Endometrial microvascular endothelial cells (primary cell): ENCODE results near the gene ANKRD11. TPM values are rescaled to one million over a fixed set of nuclear protein-coding genes. Genes with fewer than 3 reads are reported as not detected.
"Not testable (repeated sequence)": the region's sequence is repeated elsewhere in the genome, so short reads cannot be mapped to it uniquely, and the experiment has no call there.

Experiments
- in situ Hi-C: cut with HindIII; loops from 2 replicates; pipeline ENCODE4 v1.10.0; 2017; ENCODE audit warnings: low sequenced_read_pairs, low pct_unique_long_range_greater_than_20kb; ENCODE audit errors: inconsistent ontology term
- total RNA-seq: library from RNA; depleted of rRNA; stranded (reverse); fragments of >200 nt; gene quantifications from one replicate; pipeline ENCODE4 v1.2.3, GENCODE V29; 2015; ENCODE audit errors: inconsistent ontology term

The ANKRD11 gene
- total RNA-seq, 1 donor from 2014 or later, result 72.5 TPM

DNA sequence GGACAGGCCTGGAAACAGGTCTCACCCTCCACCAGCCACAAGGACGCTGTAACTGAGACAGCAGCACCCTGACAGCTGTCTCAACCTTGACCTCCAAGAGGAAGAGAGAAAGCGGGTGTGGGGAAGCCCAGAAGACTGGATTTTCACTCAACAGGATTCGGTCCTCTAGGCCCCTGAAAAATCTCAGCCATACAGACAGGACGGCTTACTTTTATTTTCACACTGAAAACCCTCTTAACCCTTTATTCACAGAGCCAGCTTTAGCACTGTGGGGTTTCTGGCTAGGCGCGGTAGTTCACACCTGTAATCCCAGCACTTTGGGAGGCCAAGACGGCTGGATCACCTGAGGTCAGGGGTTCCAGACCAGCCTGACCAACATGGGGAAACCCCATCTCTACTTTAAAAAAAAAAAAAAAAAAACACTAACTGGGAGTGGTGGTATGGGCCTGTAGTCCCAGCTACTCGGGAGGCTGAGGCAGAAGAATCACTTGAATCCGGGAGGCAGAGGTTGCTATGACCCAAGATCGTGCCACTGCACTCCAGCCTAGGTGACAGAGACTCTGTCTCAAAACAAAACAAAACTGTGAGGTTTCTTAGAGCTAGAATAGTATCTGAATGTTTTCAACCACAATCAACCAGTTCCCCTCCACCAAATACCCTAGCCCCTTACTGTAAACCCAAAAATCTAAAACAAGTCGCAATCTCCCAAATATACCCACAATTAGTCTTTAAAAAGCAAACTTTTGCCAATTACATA is 5.3 kb downstream of the ANKRD11 start:
- in situ Hi-C loops, result no loop called here

DNA sequence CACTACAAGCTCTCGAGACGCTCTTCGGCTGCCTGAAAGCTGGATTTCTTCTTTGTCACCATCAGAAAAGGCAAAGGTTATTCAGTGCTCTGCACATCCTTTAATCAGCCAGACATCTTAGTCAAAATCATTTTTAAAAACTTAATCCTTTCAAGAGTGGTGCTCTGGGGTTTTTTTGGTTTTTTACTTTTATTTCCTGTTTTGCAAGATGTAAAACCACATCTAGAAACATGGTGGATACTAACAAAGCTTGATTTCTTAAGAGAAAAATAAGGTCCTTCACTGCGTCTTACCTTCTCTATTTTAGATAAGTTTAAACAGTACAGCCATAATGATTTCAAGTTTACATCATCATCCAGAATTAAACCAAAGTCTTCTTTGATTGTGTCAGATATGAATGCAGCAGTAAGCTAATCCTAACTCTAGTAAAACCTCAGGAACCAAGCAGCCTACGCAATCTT is 6.3 kb downstream of the ANKRD11 start:
- in situ Hi-C loops, result no loop called here

DNA sequence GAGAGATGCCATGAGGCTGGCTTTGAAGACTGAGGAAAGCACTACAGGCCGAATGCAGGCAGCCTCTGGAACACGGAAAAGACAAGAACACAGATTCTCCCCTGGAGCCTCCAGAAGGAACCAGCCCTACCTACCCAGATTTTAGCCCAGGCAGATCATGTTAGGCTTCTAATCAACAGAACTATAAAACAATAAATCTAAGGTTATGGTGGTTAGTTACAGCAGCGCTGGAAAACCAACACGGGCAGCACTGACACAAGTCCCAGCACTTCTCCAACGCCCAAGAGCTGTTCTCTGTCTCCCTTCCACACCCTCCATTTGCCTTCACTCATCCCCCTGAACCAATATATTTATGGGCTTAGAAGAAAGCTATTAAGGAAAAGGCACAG is 7.5 kb downstream of the ANKRD11 start:
- in situ Hi-C loops, result no loop called here

DNA sequence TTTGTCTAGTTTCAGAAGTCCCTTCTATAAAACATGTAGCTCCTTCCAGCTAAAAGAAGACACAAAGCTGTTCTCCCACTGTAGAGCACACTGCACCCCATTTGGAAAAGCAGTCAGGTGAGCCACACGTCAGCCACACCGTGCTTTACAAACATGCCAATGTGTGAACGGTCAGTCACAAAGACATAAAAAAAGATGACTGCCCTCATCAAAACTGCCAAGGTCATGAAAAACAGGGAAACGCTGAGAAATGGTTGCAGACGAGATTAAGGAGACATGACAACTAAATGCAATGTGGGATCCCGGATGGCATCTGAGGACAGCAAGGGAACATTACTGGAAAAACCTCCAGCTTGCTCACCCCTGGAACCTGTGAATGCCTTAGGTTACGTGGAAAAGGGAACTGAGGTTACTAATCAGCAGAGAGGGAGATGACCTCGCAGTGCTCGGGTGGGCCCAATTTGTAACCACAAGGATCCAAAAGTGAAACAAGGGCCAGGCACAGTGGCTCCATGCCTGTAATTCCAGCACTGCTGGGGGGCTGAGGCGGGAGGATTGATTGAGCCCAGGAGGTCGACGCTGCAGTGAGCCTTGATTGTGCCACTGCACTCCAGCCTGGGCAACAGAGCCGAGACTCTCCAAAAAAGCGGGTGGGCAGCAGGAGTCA is 8.1 kb downstream of the ANKRD11 start:
- in situ Hi-C loops, result no loop called here

DNA sequence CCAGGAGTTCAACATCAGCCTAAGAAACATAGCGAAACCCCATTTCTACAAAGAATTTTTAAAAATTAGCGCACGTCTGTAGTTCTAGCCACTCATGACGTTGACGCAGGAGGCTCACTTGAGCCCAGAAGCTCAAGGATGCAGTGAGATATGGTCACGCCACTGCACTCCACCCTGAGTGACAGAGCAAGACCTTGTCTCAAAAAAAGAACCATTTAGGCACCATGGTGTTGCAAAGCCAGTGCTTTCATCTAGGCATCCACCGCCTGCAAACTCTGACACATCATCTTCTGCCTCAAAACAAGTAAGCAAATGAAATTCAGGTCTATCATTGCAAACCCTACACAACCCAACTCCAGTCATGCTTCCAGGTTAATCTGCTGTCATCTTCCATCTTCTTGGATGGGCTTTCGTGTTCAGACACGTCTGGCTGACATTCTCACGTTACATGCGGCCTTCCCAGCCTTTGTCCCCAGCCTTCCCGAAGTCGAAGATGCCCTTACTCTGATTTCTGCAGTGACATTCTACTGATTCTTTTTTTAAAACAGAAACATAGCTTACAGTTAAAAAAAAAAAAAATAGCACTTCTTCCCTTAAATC is 8.9 kb downstream of the ANKRD11 start:
- in situ Hi-C loops, result no loop called here

DNA sequence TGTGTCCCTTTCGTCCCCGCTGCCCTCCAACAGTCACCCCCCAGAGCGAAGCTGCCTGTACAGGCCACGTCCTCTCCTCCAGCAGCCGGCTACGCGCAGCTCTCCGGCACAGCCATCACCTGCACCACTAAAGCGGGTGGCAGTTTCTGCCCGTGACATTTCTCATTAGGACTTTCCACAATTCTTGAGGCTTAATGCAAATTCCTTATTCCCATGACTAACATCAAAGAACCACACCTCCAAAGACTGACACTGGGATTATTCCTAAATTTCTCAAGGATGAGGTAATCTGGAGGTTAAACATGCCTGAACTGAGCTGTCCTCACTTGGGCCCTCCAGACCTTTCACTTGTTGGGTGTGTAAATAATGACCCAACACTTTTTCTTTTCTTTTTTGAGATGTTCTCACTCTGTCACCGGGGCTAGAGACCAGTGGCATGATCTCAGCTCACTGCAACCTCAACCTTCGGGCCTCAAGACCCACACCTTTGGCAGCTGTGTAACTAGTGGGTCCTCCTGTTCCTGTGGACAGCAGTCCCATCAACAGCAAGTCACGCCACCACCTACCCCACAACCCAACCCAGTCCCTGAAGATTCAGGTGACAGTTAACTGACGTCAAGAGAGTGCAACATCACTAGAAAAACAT is 11.7 kb downstream of the ANKRD11 start:
- in situ Hi-C loops, result no loop called here

DNA sequence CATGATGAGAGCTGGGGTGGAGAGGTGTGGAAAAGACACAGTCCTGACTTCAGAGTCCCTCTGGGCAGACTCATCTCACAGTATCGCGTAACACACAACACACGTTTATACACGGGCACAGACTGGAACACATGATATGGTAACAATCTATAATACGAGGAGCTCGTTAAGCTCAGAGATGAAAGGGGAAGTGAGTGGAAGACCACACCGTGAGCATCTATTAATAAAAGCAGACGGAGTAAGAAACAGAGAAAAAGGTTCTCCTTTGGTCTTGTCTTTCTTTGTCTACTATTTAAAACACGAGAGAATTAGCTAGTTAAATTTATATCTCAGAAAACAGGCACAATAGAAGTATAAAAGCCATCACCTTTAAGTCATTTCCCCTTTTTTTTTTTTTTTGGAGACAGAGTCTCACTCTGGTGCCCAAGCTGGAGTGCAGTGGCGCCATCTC is 13.5 kb downstream of the ANKRD11 start:
- in situ Hi-C loops, result no loop called here

DNA sequence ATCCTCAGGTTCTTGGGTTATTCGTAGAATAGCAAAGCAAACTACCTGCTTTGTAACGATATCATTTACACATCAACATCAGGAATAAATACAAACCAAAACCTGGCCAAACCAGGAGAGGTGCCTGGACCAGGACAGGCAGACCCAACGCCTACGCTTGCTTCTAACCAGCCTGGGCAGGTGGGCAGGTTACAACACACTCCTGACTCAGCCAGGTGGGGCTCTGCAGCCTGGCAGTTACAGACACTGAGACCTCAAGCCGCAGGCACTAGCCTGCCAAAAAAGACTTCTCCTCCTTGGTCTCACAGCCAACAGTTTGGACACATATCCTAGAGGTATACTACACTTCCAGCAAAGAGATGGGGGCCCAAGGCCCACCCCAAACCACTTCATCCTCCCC is 14.0 kb downstream of the ANKRD11 start:
- in situ Hi-C loops, result no loop called here

DNA sequence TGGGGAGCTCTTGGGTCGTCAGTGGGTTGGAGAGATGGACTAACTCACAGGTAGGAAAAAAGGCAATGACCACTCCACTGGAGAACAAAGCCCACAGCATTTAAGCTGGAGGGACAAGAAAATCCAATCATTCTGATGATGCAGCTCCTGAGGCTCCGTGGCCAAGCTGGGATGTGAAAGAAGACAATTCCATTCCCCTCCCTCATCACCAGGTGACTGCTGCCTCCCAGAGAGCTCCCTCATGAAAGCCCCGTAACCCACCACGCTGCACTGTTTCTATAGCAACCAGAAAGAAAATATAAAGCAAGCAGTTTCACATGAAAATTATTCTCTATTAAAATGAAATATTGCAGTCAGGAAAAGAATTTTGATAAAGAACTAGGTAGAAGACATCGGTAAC is 15.2 kb downstream of the ANKRD11 start:
- in situ Hi-C loops, result no loop called here

DNA sequence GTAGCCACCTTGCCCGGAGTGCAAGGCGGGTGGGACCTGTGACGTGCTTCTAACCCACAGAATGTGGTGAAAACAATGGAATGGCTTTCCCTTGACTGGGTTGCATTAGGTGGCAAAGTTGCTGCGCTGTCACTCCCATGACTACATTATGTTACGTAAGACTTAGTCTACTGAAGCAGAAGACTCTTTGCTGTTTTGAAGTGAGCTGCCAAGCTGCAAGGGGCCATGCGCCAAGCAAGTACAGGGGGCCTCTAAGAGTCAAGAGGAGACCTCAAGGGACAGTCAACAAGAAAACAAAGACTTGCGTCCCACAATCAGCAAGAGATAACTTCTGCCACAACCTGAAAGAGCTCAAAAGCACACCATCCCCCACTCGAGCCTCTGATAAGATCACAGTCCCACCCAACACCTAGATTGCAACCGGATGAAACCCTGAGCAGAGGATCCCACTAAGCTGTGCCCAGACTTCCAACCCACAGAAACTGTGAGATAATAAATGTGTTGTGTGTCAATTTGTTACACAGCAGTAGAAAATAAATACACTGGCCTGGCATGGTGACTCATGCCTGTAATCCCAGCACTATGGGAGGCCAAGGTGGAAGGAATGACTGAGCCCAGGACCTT is 16.5 kb downstream of the ANKRD11 start:
- in situ Hi-C loops, result no loop called here

DNA sequence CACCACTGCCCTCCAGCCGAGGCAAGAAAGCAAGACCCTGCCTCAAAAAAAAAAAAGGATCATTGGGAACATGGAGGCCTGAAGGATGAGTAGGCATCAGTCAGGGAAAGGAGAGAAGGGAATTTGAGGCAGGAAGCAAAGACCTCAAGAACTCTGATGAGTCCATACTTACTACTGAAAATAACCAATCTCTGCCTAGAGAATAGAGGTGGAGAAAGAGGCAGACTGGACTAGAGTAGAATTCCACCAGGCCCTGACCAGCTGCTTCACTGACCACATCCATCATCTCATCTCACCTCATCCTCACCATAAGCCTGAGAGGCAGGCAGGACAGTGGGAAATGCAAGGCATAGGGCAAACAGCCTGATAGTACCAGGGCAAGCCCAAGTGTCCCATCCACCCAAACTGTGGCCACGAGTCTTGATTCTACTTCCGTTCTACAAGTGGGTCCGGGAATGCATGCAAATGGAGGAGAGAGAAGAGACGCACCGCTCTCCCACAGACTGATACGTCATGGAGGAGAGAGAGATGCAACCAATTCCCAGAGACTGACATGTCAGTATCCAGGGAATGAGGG is 17.1 kb downstream of the ANKRD11 start:
- in situ Hi-C loops, result no loop called here

DNA sequence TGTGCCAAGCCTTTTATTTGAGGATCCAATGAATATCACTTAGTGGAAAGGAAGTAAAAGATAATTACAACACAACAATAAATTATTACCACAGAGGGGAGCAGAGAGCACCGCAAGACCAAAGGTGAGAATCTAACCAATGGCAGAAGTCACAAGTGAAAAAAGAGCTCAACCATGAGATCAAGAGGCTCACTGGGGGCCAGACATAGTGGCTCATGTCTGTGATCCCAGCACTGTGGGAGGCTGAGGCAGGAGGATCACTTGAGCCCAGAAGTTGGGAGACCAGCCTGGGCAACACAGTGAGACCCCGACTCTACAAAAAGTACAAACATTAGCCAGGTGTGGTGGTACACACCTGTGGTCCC is 17.7 kb downstream of the ANKRD11 start:
- in situ Hi-C loops, result no loop called here

DNA sequence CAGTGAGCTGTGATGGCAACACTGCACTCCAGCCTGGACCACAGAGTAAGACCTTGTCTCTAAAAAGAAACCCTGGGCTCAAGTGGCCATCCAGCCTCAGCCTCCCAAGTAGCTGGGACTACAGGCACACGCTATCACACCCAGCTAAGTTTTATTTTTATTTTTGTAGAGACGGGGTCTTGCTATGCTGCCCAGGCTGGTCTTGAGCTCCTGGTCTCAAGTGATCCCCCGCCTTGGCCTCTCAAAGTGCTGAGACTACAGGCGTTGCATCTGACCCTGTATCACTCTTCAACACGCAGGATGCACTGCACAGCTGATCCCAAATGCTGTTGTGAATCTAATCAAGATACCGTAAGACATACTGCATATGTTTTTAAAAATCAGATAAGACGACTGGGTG is 23.0 kb downstream of the ANKRD11 start:
- in situ Hi-C loops, result no loop called here

DNA sequence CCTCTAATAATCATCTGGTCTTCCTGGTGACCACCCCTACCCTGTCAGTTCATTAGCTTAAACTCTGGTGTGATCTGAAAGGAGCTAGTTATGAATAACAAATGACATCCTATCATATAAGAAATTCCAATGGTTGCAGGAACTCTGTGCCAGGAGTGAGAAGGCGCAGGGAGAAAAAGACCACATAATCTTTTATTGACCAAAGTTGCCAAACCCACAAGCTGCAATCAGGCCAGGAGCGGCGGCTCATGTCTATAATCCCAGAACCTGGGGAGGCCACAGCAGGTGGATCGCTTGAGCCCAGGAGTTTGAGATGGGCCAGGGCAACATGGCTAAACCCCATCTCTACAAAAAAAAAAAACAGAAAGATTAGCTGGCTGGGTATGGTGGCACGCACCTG is 23.4 kb downstream of the ANKRD11 start:
- in situ Hi-C loops, result no loop called here

DNA sequence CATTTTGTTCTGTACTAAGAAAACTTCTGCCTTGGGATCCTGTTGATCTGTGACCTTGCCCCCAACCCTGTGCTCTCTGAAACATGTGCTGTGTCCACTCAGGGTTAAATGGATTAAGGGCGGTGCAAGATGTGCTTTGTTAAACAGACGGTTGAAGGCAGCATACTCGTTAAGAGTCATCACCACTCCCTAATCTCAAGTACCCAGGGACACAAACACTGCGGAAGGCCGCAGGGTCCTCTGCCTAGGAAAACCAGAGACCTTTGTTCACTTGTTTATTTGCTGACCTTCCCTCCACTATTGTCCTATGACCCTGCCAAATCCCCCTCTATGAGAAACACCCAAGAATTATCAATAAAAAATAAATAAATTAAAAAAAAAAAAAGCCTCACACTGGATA is 27.0 kb downstream of the ANKRD11 start:
- in situ Hi-C loops, result not testable (repeated sequence)

DNA sequence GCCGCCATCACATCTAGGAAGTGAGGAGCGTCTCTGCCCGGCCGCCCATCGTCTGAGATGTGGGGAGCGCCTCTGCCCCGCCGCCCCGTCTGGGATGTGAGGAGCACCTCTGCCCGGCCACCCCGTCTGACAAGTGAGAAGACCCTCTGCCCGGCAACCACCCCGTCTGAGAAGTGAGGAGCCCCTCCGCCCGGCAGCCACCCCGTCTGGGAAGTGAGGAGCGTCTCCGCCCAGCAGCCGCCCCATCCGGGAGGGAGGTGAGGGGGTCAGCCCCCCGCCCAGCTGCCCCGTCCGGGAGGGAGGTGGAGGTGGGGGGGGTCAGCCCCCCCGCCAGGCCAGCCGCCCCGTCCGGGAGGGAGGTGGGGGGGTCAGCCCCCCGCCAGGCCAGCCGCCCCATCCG is 27.7 kb downstream of the ANKRD11 start:
- in situ Hi-C loops, result not testable (repeated sequence)

DNA sequence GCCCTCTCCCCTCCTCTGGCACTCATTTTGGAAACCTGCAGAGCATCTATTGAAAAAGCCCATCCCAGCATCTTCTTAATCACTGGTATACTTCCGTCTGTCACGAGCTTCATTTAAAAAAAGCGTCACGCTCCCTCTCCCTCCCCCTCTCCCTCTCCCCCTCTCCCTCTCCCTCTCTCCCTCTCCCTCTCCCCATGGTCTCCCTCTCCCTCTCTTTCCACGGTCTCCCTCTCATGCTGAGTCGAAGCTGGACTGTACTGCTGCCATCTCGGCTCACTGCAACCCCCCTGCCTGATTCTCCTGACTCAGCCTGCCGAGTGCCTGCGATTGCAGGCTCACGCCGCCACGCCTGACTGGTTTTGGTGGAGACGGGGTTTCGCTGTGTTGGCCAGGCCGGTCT is 28.5 kb downstream of the ANKRD11 start:
- in situ Hi-C loops, result not testable (repeated sequence)

DNA sequence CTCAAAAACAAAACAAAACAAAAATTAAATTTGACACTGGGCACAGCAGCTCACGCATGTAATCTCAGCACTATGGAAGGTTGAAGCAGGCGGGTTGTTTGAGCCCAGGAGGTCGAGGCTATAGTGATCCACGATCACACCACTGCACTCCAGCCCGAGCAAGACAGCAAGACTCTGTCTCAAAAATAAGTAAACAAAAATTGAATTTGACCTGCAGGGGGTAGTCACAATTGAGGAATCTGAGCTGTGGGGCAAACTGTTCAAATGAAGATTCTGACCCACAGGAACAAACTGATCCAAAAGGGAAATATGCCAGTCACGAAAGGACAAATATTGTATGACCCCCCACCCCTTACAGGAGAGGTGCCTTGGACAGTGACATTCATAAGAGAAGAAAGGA is 29.8 kb downstream of the ANKRD11 start:
- in situ Hi-C loops, result no loop called here

DNA sequence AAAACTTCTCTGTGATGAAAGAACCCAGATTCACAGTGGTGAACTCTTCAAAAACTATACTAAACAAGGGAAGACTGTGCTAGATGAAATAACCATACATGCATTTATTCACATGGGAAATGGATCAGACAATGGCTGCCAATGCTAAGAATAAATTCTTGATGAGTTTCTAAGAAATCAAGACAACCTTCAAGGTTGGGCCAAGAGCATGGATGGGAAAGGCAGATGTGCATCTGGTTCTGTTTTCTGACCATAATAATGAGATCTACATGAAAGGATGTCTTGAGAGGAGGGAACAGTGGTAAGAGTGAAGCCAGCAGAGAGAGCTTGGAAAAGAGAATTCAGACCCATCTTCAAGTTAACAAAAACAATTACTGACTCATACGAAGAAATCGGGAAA is 31.4 kb downstream of the ANKRD11 start:
- in situ Hi-C loops, result no loop called here
